Epithelial cell of esophagus (primary cell): ENCODE results near the gene ARHGAP10.
"Not testable (repeated sequence)": the region's sequence is repeated elsewhere in the genome, so short reads cannot be mapped to it uniquely, and the experiment has no call there.

Source experiments
- DNase-seq: peaks from one replicate; pipeline ENCODE4 v3.0.0; 2010; ENCODE audit warnings: low read depth
- H3K4me3 ChIP-seq: 2 replicates; pipeline ENCODE4 v1.5.1; 2011; ENCODE audit warnings: mild to moderate bottlenecking, low read length, control low read depth
- CTCF ChIP-seq: IDR thresholded peaks from 2 replicates; pipeline ENCODE4 v1.5.1; 2011; ENCODE audit warnings: low read depth, mild to moderate bottlenecking, low read length, control low read depth, inconsistent platforms; ENCODE audit not compliant: insufficient read depth; ENCODE audit errors: missing control alignments

Gene ARHGAP10

GRCh38 chr4:148081745-148082144, 349.9 kb downstream of the ARHGAP10 start:
- no peak overlapping the region for H3K4me3 ChIP-seq
- no peak for DNase-seq
- no peak for TF ChIP-seq CTCF

DNA sequence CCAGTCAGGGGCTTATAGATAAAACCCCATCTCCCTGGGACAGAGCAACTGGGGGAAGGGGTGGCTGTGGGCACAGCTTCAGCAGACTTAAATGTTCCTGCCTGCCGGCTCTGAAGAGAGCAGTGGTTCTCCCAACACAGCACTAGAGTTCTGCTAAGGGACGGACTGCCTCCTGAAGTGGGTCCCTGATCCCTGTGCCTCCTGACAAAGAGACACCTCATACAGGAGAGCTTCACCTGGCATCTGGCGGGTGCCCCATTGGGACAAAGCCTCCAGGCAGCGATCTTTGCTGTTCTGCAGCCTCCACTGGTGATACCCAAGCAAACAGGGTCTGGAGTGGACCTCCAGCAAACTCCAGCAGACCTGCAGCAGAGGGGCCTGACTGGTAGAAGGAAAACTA, 351.2 kb downstream of the ARHGAP10 start:
- not testable (repeated sequence) for DNase-seq, H3K4me3 ChIP-seq

DNA sequence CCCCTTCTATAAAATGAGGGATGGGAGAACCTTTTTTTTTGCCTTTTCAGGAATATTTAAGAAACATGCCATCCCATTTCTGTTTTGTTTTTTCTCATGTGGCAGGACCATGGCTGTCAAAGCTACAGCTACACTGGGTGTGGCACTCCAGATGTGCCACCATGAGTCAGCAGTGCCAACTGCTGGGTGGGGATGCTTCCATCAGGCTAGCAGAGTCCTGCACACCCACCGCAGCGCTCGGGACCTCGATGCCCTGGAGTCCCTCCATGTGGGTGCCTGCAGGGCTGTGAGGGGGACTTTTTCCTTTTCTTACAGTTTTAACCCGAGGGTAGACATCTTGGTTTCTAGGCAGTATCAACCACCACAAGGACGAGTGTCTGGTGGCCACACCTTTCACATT, 357.7 kb downstream of the ARHGAP10 start:
- no peak overlapping the region for H3K4me3 ChIP-seq
- TF ChIP-seq CTCF = no peak
- no peak for DNase-seq

DNA sequence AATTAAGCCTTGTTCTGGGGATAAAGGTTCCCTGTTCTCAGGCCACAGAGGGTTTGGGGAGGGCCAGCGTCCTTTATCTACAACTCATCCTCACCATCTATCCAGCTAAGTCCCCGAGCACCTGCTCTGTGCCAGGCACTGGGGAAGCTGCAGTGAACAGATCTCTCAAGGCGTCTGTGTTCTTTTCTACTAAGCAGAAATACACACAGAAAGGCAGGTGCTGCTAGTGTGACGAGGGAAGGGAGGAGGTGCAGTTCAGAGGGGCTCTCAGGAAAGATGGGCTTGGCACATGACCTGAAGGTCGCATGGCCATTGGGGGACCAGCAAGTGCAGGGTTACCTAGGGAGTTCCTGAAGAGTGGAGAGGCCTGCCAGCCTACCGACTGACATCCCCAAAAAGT, 358.1 kb downstream of the ARHGAP10 start:
- no peak for TF ChIP-seq CTCF
- DNase-seq = no peak
- no peak overlapping the region for H3K4me3 ChIP-seq

GRCh38 chr4:148090503-148091476, 358.9 kb downstream of the ARHGAP10 start:
- H3K4me3 ChIP-seq = no peak overlapping the region
- no peak for TF ChIP-seq CTCF
- DNase-seq = no peak

DNA sequence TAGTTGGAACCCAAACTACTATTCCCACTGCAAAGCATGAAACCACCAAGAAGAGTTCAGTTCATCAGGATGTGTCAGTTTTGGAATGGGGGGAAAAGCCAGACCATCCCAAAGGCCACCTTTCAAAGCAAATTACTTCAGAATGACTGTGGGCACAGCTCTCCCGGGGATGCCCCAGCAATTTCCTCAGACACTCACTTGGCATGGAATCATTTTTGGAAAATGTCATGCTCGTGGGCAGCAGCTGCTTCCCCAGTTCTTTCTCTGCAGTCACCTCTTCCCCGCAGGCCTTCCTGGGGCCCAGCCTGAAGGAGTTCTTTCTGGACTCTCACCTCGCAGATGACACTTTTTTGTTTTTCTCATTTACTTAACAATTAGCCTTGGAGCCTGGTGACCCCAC, 360.0 kb downstream of the ARHGAP10 start:
- no peak overlapping the region for H3K4me3 ChIP-seq
- no peak for DNase-seq
- TF ChIP-seq CTCF = no peak

GRCh38 chr4:148092316-148093014, 360.6 kb downstream of the ARHGAP10 start:
- no peak overlapping the region for H3K4me3 ChIP-seq
- DNase-seq = no peak
- TF ChIP-seq CTCF = no peak
